HG03575 (cell line): ENCODE data around the gene KRT38.
"Not testable (repeated sequence)": the region's sequence is repeated elsewhere in the genome, so short reads cannot be mapped to it uniquely, and the experiment has no call there.

ENCODE experiments used
- ATAC-seq: cut with Tn5 transposase; IDR thresholded peaks from one replicate; pipeline ENCODE4 v1.9.1; 2021; ENCODE audit not compliant: unreplicated experiment, insufficient number of reproducible peaks, low FRiP score; ENCODE audit errors: extremely low read depth

KRT38 gene

GRCh38 chr17:41464173-41464572 is 23.4 kb upstream of the KRT38 start:
- ATAC-seq: no peak

DNA sequence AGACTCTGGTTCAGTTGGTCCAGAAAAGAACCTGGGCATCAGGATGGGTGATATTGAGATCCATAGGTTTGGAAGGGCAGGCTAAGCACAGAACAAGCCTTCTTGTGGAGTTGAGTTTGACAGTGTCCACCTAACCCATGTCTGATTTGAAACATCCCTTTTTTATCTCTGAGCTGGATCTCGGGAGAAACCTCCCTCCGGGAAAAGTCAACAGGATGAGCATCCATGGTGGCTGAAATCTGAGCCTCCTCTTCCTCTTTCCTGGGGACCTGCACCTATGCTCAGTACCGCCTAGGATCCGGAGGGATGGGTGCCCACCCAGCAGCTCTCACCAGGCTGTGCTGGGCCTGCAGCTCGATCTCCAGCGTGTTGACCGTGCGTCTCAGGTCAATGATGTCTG is 23.0 kb upstream of the KRT38 start:
- no peak for ATAC-seq

DNA sequence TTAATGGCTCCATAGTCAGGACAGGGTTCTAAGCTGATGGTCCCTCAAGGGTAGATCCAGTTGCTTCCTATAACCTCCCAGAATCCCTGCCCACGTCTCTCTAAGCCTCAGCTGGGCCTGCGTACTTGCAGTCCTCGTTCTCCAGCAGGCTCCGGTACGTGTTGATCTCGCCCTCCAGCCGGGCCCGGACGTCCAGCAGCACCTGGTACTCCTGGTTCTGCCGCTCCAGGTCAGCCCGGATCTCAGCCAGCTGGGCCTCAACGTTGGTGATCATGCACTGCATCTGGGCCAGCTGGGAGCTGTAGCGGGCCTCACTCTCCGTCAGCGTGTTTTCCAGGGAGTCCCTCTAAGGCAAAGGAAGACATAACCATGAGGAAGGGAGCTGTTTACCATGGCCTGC is 21.9 kb upstream of the KRT38 start:
- no peak for ATAC-seq

DNA sequence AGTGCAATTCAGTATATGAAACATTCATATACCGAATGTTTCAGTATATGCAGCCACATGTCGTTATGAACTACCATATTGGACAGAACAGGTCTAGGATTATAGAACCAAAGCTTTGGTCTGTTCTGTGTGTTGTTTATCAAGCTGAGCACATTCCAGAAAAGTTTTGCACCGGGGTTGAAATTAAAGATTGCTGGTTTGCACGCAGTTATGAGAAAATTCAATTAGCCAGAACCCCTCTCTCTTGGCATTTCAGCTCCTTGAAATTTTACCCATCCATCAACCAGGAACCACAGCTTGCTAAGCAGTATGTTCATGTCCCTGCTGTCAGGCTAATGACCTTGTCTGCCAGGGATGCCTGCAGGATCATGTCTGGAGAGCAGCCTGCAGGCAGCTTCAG is 16.9 kb upstream of the KRT38 start:
- no peak for ATAC-seq

GRCh38 chr17:41456204-41456603 is 15.4 kb upstream of the KRT38 start:
- ATAC-seq: no peak

DNA sequence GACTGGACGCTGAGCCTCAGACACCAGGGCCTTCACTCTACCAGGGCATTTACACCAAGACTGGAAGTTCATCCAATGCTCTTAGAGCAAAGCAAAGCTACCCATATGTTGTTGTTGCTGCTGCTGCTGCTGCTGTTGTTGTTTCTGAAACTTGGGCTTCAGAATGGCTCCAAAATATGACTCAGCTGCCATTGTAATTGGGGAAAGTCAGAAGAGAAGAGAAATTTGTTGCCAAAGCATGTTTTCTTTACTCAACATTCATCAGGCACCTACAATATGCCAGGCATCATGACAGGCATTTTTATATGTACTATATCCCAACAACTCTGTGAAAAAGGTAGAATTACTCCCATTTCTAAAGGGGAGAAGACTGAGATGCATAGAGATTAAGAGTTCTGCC is 14.5 kb upstream of the KRT38 start:
- ATAC-seq: no peak

GRCh38 chr17:41453066-41453465 is 12.3 kb upstream of the KRT38 start:
- no peak for ATAC-seq

DNA sequence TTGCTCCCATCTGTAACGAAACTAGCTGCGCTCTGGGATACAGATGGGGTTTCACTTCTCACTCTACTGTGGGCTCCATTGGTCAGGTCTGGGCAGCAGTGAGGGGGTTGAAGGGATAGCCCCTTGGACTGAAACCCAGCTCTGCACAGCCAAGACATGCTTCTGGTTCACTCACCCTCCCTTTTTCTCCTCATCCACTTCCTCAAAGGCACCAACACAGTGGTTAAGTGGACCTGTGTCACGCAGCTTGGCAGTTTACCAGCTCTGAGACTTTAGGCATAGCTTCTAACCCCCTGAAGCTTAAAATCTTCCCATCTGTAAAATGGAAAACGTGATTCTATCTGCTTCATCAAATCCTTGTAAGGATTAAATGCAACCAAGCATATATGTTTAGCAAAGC is 11.5 kb upstream of the KRT38 start:
- no peak for ATAC-seq

- ATAC-seq: no peak
Measured at GRCh38 chr17:41451154-41451728, 10.5 kb upstream of the KRT38 start.

- ATAC-seq: no peak
Measured at GRCh38 chr17:41449008-41449407, 8.2 kb upstream of the KRT38 start.

DNA sequence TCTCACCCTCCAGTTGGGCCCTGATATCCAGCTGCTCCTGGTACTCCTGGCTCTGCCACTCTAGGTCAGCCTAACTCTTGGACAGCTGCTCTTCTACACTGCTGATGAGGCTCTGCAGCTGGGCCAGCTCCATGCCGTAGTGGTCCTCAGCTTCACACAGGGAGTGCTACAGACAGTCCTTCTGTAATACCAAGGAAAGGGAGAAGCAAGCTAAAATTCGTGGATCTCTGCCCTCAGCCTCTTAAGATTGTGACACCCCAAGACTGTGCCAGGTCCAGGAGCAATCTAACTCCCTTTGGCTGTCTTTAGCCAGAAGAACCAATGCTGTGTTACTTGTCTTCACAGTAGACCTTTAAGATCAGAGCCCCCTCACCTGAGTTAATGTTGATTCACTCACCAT is 7.7 kb upstream of the KRT38 start:
- no peak for ATAC-seq

- no peak for ATAC-seq
Measured at GRCh38 chr17:41446806-41447205, 6.0 kb upstream of the KRT38 start.

GRCh38 chr17:41444640-41445039 is 3.9 kb upstream of the KRT38 start:
- ATAC-seq: no peak

- no peak for ATAC-seq
Measured at GRCh38 chr17:41444186-41444585, 3.4 kb upstream of the KRT38 start.

- no peak for ATAC-seq
Measured at GRCh38 chr17:41442739-41443138, 2.0 kb upstream of the KRT38 start.

GRCh38 chr17:41439375-41439774 is 1.4 kb downstream of the KRT38 start:
- no peak for ATAC-seq

DNA sequence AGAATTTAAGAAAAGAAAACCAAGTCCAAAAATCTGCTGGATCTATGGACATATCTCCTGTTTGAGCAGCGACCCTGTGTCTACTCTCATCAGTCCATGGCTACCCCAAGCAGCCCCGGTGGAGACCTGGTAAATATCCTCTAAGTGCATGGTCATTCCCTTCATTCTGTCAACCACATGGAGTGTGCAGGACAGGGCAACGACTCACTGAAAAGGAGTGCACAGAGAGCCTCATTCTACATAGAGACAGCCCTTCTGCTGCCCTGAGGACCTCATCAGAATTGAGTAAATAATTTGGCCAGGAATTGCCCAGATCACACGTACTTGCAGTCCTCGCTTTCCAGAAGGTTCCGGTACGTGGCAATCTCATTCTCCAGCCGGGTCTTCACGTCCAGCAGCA is 3.0 kb downstream of the KRT38 start:
- no peak for ATAC-seq

- ATAC-seq: no peak
Measured at GRCh38 chr17:41437254-41437653, 3.5 kb downstream of the KRT38 start.

DNA sequence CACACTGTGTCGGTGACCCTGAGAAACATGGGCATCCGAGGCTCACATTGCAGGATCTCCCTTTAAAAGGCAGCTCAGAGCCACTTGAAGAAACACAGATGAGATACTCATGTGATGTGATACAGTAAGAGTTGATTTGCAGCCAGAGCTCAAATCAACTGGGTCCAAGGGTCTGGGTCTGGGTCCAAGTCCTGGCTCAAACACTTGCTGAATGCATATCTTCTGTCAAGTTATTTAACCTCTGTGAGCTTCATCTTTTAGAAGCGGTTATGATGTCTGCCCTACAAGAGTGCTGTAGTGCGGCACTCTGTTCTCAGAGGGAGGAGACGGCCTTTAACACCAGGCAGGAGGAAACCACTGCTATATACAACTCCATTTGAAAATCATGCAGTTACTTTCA is 6.4 kb downstream of the KRT38 start:
- ATAC-seq: no peak

DNA sequence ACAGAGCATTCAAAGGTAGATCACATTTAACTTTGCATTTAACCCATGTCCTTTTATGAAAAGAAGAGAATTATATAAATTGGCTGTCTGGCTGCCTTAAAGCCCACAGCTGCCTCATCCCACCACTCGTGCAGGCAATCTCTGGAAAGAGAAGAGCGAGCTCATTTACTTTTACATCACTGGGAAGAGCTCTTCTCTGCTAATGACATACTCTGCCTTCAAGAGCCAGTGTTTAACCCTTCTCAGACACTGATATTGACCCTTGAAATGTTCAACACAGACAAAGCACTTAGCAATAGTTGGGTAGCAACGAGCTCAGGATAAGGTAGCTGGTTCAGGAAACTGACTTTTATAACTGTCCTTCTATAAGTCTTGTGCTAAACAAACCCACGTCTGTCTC is 6.8 kb downstream of the KRT38 start:
- no peak for ATAC-seq

- ATAC-seq: no peak
Measured at GRCh38 chr17:41433586-41433985, 7.2 kb downstream of the KRT38 start.

DNA sequence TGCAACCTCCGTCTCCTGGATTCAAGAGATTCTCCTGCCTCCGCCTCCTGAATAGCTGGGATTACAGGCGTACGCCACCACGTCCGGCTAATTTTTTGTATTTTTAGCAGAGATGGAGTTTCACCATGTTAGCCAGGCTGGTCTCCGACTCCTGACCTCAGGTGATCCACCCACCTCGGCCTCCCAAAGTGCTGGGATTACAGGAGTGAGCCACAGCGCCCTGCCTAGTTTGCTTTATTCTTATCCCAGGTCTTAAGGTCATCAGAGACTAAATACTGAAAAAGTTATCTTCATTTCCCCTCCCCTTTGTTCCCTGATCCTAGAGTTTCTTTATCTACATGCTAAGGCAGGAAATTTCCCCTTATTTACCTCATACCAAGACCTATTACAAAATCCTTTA is 10.4 kb downstream of the KRT38 start:
- not testable (repeated sequence) for ATAC-seq
